Ishikawa (cell line): ENCODE results near the gene ARHGEF10L.

Experiments used
- CEBPB ChIP-seq: IDR thresholded peaks from 2 replicates; pipeline ENCODE4 v1.6.1; 2012
- TAF1 ChIP-seq: IDR thresholded peaks from 2 replicates; pipeline ENCODE4 v1.6.1; 2012; ENCODE audit warnings: low read depth, mild to moderate bottlenecking
- TEAD4 ChIP-seq: IDR thresholded peaks from 2 replicates; pipeline ENCODE4 v1.6.1; 2012
- YY1 ChIP-seq: IDR thresholded peaks from 2 replicates; pipeline ENCODE4 v1.6.1; 2012; ENCODE audit warnings: low read depth
- ZBTB7A ChIP-seq: IDR thresholded peaks from 2 replicates; pipeline ENCODE4 v1.6.1; 2012; ENCODE audit warnings: low read depth
- TF ChIP-seq, protein P1 (sequence below): IDR thresholded peaks from 2 replicates; pipeline ENCODE4 v1.6.1; 2012
- TF ChIP-seq, protein P2 (sequence below): IDR thresholded peaks from 2 replicates; pipeline ENCODE4 v1.6.1; 2012
- TF ChIP-seq, protein P3 (sequence below): IDR thresholded peaks from 2 replicates; pipeline ENCODE4 v1.6.1; 2012; ENCODE audit warnings: low read depth, mild to moderate bottlenecking

DNA sequence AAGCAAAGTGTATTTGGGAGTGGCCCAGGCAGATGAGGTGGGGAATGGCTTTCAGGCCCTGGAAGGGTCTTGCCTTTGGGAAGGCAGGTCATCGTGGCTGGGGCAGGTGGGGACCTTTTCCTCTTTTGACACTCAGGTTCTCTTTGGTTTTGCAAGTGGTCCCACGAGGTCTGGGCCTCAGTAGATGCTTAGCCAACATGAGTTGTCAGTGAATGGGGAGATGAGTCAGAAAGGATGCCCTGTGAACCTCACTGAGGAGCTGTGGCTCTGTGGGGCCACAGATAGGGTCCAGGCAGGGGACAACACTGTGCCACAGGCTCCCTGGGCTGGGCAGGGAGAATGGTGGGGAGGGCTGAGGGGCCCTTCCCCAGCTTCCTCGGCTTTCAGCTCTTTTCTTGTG, 19.0 kb downstream of the ARHGEF10L start:
- TF ChIP-seq CEBPB (no peak), TEAD4 (no peak), ZBTB7A (no peak), TAF1 (no peak), YY1 (no peak)
- TF ChIP-seq, protein P1, sequence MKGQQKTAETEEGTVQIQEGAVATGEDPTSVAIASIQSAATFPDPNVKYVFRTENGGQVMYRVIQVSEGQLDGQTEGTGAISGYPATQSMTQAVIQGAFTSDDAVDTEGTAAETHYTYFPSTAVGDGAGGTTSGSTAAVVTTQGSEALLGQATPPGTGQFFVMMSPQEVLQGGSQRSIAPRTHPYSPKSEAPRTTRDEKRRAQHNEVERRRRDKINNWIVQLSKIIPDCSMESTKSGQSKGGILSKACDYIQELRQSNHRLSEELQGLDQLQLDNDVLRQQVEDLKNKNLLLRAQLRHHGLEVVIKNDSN = no peak
- TF ChIP-seq, protein P2, sequence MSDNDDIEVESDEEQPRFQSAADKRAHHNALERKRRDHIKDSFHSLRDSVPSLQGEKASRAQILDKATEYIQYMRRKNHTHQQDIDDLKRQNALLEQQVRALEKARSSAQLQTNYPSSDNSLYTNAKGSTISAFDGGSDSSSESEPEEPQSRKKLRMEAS = no peak
- TF ChIP-seq, protein P3, sequence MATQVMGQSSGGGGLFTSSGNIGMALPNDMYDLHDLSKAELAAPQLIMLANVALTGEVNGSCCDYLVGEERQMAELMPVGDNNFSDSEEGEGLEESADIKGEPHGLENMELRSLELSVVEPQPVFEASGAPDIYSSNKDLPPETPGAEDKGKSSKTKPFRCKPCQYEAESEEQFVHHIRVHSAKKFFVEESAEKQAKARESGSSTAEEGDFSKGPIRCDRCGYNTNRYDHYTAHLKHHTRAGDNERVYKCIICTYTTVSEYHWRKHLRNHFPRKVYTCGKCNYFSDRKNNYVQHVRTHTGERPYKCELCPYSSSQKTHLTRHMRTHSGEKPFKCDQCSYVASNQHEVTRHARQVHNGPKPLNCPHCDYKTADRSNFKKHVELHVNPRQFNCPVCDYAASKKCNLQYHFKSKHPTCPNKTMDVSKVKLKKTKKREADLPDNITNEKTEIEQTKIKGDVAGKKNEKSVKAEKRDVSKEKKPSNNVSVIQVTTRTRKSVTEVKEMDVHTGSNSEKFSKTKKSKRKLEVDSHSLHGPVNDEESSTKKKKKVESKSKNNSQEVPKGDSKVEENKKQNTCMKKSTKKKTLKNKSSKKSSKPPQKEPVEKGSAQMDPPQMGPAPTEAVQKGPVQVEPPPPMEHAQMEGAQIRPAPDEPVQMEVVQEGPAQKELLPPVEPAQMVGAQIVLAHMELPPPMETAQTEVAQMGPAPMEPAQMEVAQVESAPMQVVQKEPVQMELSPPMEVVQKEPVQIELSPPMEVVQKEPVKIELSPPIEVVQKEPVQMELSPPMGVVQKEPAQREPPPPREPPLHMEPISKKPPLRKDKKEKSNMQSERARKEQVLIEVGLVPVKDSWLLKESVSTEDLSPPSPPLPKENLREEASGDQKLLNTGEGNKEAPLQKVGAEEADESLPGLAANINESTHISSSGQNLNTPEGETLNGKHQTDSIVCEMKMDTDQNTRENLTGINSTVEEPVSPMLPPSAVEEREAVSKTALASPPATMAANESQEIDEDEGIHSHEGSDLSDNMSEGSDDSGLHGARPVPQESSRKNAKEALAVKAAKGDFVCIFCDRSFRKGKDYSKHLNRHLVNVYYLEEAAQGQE = no peak
